NCI-H1105 treated with DMSO at 0.1 percent for 48 hours (cell line): ENCODE results near the gene TEPSIN.
"Not testable (repeated sequence)": the region's sequence is repeated elsewhere in the genome, so short reads cannot be mapped to it uniquely, and the experiment has no call there.

Source experiments
- DNase-seq: peaks from one replicate; lab custom pipeline; 2025; lab: John Stamatoyannopoulos, UW

The TEPSIN gene

DNA sequence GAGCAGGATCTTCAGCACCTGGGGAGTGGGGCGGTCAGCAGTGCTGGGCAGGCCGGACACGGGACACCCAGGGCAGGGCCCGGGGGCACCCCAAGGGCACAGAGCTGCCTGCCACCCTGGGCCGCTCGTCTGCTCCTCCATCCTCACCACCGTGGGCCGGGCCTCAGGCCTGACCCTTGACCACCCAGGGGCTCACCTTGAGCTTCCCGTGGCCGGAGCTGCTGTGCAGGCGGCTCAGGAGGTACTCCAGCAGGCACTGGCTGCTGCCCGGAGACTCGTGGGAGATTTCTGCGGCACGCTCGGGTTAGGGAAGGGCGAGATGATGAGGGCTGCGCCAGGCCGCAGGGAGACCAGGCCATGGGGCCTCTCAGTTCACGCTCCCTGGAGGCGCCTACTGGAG is 2.1 kb downstream of the TEPSIN start:
- no peak for DNase-seq

DNA sequence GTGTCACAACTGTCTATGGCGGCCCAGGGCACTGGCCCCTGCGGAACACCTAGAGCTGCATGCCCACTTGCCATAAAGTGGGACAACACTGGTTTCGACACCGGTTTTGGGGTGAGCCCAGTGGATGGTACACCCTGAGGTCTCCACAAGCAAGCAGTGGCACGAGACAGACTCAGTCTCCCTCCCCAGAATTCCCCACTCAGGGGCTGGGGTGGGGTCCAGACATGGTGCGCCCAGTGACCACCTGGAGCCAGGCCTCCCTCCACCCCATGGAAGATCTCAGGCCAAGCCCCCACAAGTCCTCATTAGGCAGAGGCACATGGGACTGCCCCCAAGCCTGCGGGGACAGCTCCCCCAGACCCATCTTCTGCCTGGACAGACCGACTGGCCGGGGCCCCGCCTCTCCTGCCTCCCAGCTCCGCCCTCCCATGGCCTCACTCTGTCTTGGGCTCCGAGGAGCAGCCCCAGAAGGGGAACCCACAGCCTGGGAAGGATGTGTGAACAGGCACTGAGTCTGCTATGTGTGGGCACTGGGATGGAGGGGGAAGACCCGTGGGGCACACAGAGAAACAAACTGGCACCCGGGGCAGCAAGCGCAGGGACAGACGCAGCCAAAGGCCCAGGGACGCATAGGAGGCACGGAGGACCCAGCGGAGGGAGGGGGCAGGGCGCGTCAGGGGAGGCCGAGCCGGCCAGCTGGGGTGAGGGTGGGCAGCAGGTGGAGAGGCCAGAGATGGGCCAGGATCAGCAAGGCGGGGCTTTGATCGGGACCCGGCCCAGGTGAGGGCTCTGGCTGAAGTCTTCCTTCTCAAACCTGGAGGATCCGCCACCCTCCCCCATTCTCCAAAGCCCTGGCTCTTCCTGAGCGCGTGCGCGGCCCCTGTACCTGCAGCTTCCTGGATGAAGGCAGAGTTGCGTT is 2.8 kb downstream of the TEPSIN start:
- no peak for DNase-seq

DNA sequence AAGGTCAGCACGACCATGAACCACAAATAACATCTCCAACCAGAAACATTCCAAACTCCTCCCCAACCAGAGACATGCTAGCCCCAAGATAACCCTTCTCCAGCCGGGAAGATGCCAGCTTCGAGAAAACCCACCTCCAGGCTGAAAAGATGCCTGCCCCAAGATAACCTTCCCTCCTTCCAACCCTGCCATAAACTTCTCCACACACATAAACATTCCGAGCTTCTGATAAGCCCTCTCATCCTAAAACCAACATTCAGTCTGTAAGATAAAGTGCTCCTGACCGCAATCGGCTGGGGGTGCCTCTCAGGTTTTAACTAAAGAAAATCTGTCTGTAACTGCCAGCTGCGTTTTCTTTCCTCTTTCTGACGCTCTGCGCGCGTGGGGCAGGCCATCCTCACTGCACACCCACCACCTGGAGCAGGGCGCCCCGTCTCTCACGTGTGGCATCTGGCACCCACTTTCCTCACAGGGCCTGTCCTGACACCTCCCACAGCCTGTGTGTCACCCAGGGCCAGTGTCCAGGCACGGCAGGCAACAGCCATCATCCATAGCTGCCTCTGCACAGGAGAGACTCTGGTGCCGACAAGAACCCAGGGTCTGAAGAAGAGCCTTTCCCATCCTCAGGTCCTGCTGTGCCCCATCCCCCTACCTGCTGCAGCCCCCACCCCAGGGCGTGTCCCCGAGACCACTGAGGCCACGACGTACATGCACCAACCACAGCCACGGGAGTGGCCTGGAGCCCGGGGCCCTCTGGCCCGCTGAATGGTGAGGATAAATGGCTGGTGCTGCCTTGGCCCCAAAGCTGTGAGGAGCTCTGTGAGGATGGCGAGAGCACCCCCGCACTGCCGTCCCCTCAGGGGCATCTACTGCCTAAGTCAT is 3.7 kb downstream of the TEPSIN start:
- DNase-seq: no peak

DNA sequence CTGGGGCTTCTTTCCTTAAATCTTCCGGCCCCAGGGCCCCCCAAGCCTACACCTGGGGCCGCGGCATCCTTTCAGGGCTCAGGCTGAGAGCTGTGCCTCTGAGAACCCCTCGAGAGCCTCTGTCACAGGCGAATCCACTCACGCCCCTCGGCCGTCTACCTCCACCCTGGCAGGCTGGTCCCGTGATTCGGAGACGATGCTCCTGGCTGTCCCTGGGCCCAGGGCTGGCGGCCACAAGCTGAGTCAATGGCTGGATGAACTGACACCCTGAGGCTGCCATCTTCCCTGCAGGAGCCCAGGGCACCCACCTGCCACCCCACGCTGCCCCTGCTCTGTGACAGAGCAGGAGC is 4.4 kb downstream of the TEPSIN start:
- no peak for DNase-seq

DNA sequence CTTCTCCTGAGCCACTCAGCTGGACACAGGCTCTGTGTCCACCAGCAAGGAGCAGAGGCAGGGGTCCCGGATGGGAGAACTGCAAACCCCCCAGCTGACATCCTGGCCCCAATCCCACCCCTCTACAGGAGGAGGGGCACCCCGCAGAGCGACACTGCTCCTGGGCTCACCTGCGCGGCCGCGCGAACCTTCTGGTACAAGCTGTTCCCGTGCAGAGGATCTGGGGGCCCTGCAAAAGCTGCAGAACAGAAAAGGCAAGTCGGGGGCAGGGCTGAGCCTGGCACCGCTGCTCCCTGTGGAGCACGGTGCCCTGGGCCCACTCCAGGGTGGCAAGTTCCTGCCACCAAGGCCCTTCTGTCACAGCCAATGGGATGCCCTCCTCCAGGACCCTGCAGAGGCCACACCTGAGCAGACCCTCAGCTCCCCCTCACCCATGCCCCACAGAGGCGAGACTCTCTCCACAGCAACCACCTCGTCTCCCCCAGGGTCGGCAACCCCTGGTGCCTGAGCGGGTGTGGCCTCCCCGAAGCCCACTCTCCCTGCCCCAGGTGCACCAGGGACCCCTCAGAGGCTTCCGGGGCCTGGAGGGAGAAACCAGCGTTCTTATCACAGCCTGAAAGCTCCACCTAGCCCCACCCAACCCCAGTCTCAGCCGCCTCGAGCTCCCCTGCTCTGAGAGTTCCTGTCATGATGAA is 4.9 kb downstream of the TEPSIN start:
- DNase-seq: no peak

DNA sequence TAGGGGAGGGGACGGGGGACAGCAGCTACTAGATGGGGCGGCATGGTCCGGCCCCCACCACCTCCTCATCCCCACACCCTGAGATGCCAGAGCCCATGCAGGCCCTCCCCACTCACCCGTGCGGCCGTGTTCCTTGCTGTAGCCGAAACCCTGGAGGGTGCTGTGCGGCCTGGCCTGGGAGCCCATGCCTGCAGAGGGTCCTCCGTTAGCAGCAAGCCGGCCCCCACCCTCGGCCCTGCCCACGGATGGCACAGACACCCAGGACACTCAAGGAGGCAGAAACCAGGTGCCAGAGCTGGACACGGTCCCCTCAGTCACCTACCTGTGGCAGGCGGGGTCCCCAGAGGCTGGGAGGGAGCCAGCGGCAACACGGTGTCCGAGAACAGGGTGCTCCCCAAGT is 5.5 kb downstream of the TEPSIN start:
- no peak for DNase-seq

DNA sequence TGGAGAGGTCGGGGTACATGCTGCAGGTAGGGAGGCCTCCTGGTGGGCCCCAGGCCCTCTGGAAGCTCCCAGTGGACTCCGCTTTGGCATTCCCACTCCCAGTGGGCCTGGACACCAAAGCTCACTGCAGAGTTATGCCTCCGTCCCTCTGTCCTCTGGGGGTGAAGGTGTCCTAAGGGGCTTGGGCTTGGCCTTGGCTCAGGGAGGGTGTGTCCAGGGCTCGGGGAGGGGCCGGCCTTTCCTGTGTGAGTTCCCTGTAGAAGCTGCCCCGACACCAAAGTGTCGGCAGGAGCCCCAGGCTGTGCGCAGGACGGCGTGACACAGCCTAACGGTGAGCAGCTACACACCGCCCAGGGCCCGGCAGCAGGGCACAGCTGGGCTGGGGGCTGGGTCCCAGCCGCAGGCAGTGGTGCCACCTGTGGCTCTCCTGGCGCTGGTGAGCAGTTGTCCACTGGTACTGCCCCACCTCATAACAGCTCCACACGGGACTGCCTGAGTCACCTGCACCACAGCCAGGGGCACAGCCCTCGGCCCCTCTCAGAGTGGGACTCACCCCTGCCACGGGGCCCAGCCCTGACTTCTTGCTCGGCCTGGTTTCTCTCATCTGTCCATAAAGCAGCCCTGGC is 6.1 kb downstream of the TEPSIN start:
- DNase-seq: no peak

DNA sequence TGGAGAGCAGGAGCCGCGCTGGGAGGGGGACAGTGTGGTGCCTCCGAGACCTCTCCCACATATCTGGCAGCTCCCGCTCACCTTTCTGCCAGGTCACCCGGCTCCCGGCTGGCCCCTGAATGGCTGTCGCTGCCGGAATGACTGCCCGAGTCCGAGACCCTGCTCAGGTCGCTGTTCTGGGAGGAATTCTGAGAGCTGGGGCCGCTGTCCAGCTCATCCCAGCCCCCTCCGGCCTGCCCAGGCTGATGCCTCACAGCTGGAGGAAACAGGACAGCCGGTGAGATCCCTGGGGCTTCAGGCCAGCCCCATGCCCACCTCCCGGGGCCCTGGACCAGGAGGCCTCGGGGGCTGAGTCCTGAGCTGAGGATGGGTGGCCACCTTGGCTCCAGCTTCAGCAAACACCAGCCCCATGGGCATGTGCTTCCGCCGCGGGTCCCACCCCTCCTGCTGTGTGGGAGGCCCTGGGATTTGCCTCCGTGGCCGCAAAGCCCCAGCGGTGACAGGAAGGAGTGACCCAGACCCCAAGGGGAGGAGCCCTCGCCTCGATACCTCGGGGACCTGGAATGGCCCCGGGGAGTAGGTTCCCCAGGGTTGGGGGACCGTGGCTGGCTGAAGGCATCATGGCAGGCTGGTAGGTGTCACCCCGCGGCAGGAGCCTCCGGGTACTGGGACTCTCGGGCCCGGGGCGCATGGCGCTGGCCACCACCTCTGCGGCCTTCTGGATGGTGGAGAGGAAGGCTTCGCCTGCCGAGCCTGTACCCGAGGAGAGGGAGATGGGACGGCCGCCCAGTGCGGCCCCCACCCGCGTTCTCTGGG is 6.9 kb downstream of the TEPSIN start:
- no peak for DNase-seq

DNA sequence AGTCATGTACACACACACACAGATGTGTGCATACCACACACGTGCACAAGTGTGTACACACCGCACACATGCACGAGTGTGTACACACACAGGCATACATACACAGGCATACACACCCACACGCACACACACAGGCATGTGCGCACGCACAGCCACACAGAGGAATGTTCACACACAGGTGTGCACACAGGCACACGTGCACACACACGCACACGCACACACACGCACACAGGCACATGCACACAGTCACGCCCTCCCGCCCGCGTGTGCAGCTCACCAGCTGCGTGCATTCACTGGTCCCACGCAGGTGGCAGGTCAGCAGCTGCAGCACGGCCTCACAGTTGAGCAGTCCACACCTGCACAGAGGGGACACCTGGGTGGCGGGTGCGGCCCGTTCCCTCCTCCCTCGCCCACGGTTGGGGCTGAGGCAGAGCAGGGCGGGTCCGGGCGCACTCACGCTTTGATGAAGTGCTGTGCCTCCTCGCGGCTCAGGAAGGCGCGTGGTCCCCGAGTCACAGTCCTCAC is 7.7 kb downstream of the TEPSIN start:
- no peak for DNase-seq

DNA sequence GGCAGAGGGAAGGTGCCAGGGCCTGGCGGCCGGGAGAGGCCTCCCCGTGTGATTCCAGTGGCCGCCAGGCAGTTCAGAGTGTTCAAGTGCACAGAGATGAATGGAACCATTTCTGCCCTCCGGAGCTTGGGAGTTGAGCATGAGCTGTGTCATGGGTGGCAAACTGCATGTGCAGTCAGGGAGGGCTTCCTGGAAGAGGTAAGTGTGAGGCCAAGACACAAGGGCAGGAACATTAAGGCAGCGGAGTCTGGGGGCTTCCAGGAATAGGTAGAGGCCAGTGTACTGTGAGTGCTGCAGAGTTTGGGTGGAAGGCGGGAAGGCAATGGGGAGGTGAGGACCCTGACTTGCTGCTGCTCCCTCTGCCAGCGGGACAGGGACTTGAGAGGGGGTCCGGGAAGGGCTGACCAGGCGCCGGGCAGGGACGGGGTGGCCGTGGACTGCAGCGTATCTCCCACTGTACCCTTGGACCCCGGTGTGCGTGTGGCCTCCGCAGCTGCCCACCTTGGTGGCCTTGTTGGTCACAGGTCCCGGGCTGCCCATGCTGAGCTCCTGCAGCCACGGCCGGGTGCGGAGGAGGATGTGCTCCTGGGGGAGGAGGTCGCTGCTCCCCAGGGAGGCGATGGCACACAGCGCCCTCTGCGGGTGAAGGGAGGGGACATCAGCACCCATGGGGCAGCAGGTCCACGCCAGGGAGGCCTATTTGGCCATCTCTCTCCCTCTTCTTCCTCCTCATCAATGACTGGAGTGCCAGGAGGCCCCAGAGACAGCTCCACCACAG is 8.6 kb downstream of the TEPSIN start:
- DNase-seq: no peak

DNA sequence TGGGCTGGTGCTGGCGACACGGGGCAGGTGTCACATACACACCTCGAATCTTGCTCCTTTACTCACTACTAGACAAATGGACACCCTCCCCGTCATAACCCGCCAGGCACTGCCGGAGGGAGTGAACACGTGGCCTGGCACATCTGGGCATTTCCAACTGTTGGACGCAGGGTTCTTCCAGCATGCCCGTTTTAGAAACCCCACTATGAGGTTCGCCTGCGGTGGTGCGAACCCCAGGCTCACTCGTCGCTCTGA is 9.3 kb downstream of the TEPSIN start:
- no peak for DNase-seq

DNA sequence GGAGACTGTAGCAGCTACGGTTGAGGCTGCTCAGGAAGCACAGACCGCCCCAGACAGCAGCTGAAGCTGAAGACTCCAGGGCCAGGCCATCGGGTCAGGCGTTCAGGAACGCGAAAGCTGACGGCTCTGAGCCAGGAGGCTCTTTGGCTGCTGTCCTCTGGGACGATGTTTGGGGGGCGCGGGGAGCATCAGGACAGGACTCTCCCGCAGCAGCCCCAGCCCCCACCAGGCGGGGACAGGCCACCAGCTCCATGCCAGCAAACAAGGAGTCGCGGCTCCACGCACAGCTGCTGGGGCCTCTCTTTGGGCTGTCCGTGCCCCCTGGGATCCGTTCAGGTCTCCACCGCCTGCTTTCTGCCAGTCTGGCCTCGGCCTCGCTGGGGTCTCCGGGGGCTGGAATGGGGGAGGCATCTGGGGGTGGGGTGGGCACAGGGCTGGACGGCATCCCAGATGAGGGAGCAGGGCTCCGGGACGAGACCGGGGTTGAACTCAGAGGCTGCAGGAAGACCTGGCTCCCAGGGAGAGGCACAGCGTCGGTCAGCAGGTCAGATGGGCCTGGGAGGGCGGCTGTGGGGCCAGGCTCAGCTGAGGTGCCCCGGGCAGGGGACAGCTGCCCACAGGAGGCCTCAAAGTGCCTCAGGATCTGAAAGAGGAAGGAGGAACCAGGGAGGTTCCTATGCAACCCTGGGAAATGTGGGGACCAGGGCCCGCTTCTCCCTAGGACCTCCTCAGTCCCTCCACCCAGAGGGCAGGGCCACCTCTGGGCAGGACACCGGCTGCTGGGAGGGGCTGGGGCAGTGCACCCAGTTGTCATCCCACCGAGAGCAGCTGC is 9.8 kb downstream of the TEPSIN start:
- no peak for DNase-seq

DNA sequence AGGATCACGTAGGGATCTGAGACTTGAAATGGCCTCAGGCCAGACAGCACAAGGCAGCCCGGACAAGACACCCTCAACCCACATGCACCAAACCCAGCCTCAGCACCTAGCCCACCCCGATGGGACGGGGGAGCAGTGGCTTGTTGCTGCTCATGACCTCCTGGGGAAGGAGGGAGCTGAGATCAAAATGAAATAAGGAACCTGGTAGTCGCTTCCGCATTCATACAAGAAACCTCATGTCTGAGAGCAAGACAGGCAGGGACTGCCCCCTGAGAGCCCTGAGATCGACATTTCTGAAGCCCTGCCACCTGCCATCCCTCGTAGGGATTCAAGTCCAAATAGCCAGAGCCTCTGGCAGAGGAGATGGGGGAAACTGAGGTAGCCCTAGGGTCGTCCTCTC is 10.4 kb downstream of the TEPSIN start:
- no peak for DNase-seq

DNA sequence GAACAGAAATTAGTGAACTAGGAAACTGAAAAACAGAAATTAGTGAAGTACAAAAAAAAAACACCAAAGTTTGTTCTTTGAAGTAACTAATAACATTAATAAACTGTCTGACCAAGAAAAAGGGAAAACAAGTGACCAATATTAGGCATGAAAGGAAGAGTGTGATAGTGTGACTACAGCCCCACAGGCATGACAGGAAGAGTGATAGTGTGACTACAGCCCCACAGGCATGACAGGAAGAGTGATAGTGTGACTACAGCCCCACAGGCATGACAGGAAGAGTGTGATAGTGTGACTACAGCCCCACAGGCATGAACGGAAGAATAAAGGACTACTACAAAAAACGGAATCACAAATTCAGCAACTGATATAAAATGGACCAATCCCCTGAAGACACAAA is 11.2 kb downstream of the TEPSIN start:
- not testable (repeated sequence) for DNase-seq

DNA sequence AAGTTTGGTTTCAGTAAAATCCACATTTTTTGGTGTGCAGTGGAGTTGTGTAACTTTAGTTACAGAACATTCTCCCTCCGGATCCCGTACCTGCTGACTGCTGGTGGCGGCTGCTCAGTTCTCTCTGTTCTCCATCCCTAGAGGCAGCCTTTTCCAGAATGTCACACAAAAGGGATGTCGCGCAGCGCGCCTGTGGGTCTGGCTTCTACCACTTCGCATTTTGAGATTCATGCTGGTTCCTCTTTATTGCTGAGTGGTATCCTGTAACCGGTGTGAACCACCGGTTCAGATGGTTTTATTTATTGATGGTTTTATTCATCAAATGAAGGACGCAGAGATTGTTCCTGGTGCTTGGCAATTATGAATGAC is 15.1 kb downstream of the TEPSIN start:
- no peak for DNase-seq

DNA sequence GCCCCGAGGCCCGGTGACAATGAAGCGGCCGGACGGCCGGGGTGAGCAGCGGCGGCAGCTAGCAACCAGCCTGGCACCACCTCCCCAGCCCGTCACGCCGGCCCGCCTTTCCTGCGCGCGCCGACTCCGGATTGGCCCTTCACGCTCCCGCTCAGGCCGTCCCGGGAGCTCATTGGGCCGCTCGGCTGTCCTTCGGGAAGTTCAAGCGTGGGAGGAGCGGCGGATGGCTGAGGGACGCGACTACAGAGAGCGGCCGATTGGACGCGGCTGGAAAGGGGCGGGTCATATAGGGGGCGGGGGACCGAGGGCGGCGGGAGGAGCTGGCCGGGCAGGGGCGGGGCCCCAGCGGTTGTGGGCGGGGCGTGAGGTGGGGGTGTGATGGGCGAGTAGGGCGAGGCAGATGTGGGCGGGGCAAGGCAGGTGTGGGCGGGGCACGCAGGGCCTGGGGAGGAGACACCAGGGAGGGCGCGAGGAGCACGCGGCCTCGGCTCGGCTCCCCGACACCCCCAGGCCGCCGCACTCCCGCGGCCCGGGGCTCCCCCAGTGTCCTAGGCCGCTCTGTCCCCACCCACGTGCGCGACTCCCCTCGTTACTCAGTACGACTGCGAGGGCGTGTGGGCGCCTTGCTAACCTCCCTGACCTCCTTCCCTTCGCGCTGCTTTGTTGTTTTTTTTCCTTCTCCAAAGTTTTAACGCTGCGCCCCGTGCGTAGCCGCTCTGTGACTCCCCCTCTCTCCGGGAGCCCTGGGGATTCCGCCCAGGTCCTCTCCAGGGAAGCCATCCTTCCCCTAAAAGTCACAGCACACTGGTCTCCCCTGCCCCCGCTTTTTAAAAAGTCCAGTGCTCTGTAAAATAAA is 15.7 kb downstream of the TEPSIN start, which contains the start of gene CEP131:
CEP131 (minus strand) TSS at position 60 of the 856 bp plus-strand sequence. CDS start 2,909 bp downstream, outside the sequence.
- DNase-seq: peak; percentile 93

DNA sequence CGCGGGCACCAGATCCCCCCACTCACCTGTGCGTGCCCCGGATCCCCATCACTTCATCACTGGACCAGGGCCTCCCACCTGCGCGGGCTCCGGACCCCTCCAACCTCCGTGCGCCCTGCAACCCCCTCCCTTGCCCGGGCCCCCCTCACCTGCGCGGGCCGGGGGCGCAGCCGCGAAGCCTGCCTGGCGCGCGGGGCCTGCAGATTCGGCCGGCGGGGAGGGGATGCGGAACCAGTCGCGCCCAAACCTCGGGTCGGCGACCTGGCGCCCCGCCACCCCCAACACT is 16.3 kb downstream of the TEPSIN start:
- DNase-seq: no peak

DNA sequence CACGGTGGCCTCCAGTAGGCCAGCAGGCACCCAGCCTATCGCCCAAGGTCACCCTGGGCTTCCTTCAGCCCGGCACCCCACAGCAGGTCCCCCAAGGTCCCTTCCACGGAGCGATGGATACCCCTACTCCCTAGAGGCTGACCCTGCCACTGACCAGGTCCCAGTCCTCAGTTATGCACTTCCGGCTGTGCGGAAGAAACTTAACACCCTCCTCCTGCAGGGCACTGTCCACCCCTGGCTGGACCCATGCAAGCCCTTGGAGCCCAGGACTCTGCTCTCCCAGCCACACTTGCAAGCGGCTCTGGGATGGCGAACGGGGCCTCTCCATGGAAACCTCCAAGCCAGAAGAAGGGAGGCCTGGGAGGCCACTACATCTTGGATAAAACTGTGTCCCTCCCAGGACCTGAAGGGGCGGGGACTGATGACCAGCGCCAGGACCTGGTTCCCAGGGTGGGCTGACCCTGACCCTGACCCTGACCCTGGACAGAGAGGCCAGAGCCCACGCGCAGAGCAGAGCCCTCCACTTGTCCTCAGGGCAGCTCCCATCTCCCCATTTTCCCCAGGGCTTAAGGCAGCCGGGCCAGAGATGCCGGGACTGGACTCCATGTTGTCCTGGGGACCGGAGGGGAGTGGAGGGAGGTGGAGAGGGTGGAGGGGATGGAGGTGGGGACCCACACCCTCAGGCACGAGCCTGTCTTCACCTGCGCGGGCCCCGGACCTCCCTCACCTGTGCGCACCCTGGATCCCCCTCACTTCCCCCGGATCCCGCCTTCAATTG is 16.8 kb downstream of the TEPSIN start:
- no peak for DNase-seq
